ENCODE results near the gene CPNE2. TPM values are rescaled to one million over a fixed set of nuclear protein-coding genes. Genes with fewer than 3 reads are reported as not detected.

The CPNE2 gene
- total and polyA plus RNA-seq, 10 of the 15 experiments (the other 5 are each of a cell fraction or from before 2014, with no cell fraction given) = 3.1 to 22.1 (median 9.9) TPM

- TF ChIP-seq ZBTB11 (CRISPR knock-in tag; IDR thresholded peaks at IDR 0.05) (no peak), IKZF1 (conservative IDR thresholded peaks at IDR 0.05) (no peak), HSF1 (IDR thresholded peaks at IDR 0.05; ENCODE audit: low read depth, low read length) (no peak), LARP7 (IDR thresholded peaks at IDR 0.05) (no peak)
Observed at GRCh38 chr16:57084996-57085395, 7.4 kb upstream of the CPNE2 start (continued).

- Histone ChIP-seq H2AFZ (ENCODE audit: control insufficient read depth, low read depth, low read length) (no peak overlapping the region), H3K4me2 (ENCODE audit: control insufficient read depth, insufficient read depth) (no peak overlapping the region), H3K79me2 (ENCODE audit: control insufficient read depth, insufficient read depth, low read length) (no peaks in the 10 kb centered on the region), H3K4me1 (ENCODE audit: control insufficient read depth, insufficient read depth, low read length) (no peaks in the 10 kb centered on the region; the same call in 1 of the 2 replicates), H3K27me3 (replicated peaks in 1 of 2; ENCODE audit: control insufficient read depth in 2 of 2, insufficient read depth in 2 of 2, low read length in 1 of 2) (peaks cover 0 to 9% of the 10 kb centered on the region in 2 experiments; a peak in 2 of 4 replicates), H4K20me1 (ENCODE audit: control insufficient read depth, insufficient read depth) (no peaks in the 10 kb centered on the region), H3K27ac (ENCODE audit: control insufficient read depth, insufficient read depth) (no peak overlapping the region), H3K4me3 (no peak overlapping the region), H3K9me3 (replicated peaks; ENCODE audit: control insufficient read depth, insufficient read depth, low read length) (no peaks in the 10 kb centered on the region), H3K9ac (ENCODE audit: control insufficient read depth, insufficient read depth, low read length) (no peak overlapping the region), H3K36me3 (ENCODE audit: control insufficient read depth in 2 of 2, insufficient read depth in 2 of 2, low read length in 1 of 2) (peaks cover 0 to 2% of the 10 kb centered on the region in 2 experiments; a peak in 3 of 4 replicates)
- no peak for FAIRE-seq
- ChIA-PET SMC1A (ENCODE audit: uncharacterized antibody, unreplicated experiment) (interaction anchor here (0.5 to 1.7 kb wide), 3 partner anchors 80 to 208 kb away, joined by 3 to 5 read pairs (median 4); no protein-coding TSS in a partner anchor), RAD21 (ENCODE audit: unreplicated experiment) (interaction anchor here (0.8 to 1.1 kb wide), 2 partner anchors 33 to 81 kb away, joined by 3 read pairs; no protein-coding TSS in a partner anchor), POLR2A (interaction anchor here (0.7 kb wide), 1 partner anchor 8 kb away, joined by 4 read pairs; no protein-coding TSS in a partner anchor), CTCF (interaction anchor here (0.6 to 6.0 kb wide), 6 partner anchors 8 to 122 kb away, joined by 3 to 40 read pairs (median 4); no protein-coding TSS in a partner anchor)
- TF ChIP-seq TCF3 (IDR thresholded peaks at IDR 0.05; ENCODE audit: borderline replicate concordance, insufficient read depth, low read depth, low read length) = no peak
- DNase-seq (ENCODE audit: low read depth, low spot score) = no peak
- in situ Hi-C loops (cut with MboI) = loop anchor here (5.0 kb wide), 1 partner anchor 80 kb away; no protein-coding TSS in a partner anchor
- intact Hi-C loops (cut with micrococcal nuclease; ENCODE audit: unreplicated experiment) = no loop called here
- ATAC-seq = no peak
- no TSS peak for BruUV-seq (replicated peaks)
- 2% methylated on average over 2 of the region's 2 CpGs for WGBS (ENCODE audit: insufficient coverage, insufficient replicate concordance, low lambda C conversion rate, missing lambda C conversion rate)
Observed at GRCh38 chr16:57087003-57087402, 5.4 kb upstream of the CPNE2 start.
